Esophagus (tissue), 2 donors: Measurements from ENCODE around the gene ARHGAP26. TPM values are rescaled to one million over a fixed set of nuclear protein-coding genes. Genes with fewer than 3 reads are reported as not detected.
"Not testable (repeated sequence)": the region's sequence is repeated elsewhere in the genome, so short reads cannot be mapped to it uniquely, and the experiment has no call there.

Experiments
- H3K27ac ChIP-seq, 2 donors: one replicate each; pipeline ENCODE4 v1.5.1; 2013; ENCODE audit warnings: low read depth in 2 of 2, mild to moderate bottlenecking in 2 of 2, inconsistent platforms in 1 of 2, low read length in 1 of 2, moderate library complexity in 1 of 2
- H3K27me3 ChIP-seq, 2 donors: one replicate each; pipeline ENCODE4 v1.6.1; 2013; ENCODE audit warnings: low read length in 2 of 2, control low read depth in 1 of 2, mild to moderate bottlenecking in 1 of 2; ENCODE audit not compliant: insufficient read depth in 2 of 2, control insufficient read depth in 1 of 2
- H3K36me3 ChIP-seq, 2 donors: one replicate each; pipeline ENCODE4 v1.6.1; 2013; ENCODE audit warnings: low read length in 1 of 2; ENCODE audit not compliant: control insufficient read depth in 2 of 2, insufficient read depth in 2 of 2
- H3K4me1 ChIP-seq, 2 donors: one replicate each; pipeline ENCODE4 v1.6.1; 2013; ENCODE audit warnings: low read length in 1 of 2; ENCODE audit not compliant: control insufficient read depth in 2 of 2, insufficient read depth in 2 of 2
- H3K4me3 ChIP-seq, 2 donors: one replicate each; pipeline ENCODE4 v1.5.1; 2013; ENCODE audit warnings: low read length in 2 of 2, mild to moderate bottlenecking in 2 of 2, low read depth in 1 of 2, moderate library complexity in 1 of 2
- H3K9me3 ChIP-seq, 2 donors: one replicate each; pipeline ENCODE4 v1.6.1; 2013; ENCODE audit warnings: mild to moderate bottlenecking in 2 of 2, low read depth in 1 of 2, low read length in 1 of 2, moderate library complexity in 1 of 2; ENCODE audit not compliant: control insufficient read depth in 2 of 2, insufficient read depth in 1 of 2
- WGBS, 2 donors: extraction: QIAGEN DNeasy Blood & Tissue Kit; methylation state at CpG; one replicate each; pipeline ENCODE4 v1.1.7; 2013; 5-methylcytosine and 5-hydroxymethylcytosine counted together
- polyA plus RNA-seq, 2 donors: library from polyadenylated mRNA; stranded (reverse); fragments of 200-250 nt; gene quantifications; one replicate each; pipeline ENCODE4 v1.2.3, GENCODE V29; 2013
- donor health status: healthy with polysubstance abuse.
- donor health status: Bipolar disorder and iron deficiency.

Gene ARHGAP26
- polyA plus RNA-seq, 2 donors: 3.1 to 3.6 TPM

DNA sequence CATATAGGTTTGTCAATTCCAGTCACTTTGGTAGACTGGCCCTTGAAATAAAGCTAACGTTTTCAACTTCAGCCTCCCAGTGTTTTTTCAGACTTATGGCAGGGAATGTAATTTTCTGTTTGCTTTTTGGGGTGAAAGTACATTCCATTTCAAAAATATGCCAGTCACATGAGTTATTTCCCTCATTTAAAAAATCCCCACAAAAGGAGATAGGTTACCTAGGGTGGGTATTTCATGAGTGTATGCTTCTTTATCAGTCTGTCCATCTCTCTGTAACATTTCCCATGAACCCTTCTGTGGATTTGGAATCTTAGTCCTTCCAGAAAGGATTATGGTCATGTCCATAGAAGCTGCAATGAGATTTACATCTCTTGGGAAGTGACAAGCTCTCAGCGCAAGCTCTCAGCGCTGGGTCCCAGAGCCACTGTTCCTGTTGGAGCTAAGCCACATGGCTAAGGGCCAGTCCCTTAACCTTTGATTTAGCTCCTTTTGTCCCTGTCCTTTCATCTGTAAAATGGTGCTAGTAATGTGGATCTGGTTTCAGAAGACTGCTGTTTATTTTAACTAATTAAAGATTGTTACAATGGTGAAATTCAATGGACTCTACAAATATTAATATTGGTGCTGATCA is 338.4 kb downstream of the ARHGAP26 start:
- H3K36me3 ChIP-seq: no peaks in the 10 kb centered on the region
- no peaks in the 10 kb centered on the region for H3K9me3 ChIP-seq
- H3K27ac ChIP-seq: no peak overlapping the region
- no peaks in the 10 kb centered on the region for H3K27me3 ChIP-seq
- H3K4me3 ChIP-seq: no peak overlapping the region
- peaks cover 0 to 2% of the 10 kb centered on the region in 2 donors for H3K4me1 ChIP-seq
- WGBS, 2 donors: 41 to 58% methylated on average over 3 of the region's 3 CpGs

DNA sequence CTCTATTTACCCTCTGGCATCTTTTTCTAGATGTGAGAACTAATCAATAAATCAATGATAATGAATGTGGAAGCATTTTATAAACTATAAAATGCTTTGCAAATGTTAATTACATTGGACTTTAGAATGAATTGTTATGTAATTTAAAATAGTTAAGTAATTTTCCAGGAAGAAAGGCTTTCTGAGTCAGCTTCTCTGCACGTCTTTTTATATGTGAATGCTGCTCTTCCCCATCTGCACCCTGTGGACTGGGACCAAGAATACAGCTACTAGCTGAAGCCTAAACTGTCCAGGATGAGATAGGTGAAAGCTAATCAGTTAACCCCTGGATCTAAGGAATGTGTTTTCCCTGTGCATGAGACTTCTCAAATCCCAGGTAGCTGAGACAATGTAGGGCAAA is 340.4 kb downstream of the ARHGAP26 start:
- no peak overlapping the region for H3K4me3 ChIP-seq
- 21 to 40% methylated on average over 1 of the region's 1 CpG for WGBS, 2 donors

DNA sequence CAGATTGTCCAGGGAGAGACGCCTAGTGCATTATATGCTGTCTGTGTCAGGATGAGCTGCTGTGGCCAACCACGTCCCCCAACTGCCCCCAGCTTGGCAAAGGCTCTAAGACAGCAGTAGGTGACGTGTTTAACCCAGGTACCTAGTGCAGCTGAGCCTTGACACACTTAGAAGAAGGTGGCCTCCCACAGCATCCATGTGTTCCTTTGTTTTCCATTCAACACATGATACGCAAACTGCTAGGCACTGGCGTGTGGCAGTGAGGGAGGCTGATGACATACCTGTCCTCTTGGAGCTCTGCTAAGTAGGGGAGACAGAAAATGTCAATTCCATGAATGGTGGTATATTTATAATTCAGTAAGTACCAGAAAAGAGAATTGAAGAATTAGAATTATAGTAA is 341.6 kb downstream of the ARHGAP26 start:
- Histone ChIP-seq H3K36me3 (no peaks in the 10 kb centered on the region), H3K27me3 (no peaks in the 10 kb centered on the region), H3K4me3 (no peak overlapping the region), H3K4me1 (peaks cover 0 to 2% of the 10 kb centered on the region in 2 donors), H3K27ac (no peak overlapping the region), H3K9me3 (no peaks in the 10 kb centered on the region)
- 94 to 95% methylated on average over 5 of the region's 5 CpGs for WGBS, 2 donors

More for the DNA sequence above, 340.4 kb downstream of the ARHGAP26 start:
- peaks cover 0 to under 1% of the 10 kb centered on the region in 2 donors for H3K4me1 ChIP-seq
- no peaks in the 10 kb centered on the region for H3K27me3 ChIP-seq
- H3K9me3 ChIP-seq: no peaks in the 10 kb centered on the region
- H3K27ac ChIP-seq: no peak overlapping the region
- H3K36me3 ChIP-seq: no peaks in the 10 kb centered on the region

DNA sequence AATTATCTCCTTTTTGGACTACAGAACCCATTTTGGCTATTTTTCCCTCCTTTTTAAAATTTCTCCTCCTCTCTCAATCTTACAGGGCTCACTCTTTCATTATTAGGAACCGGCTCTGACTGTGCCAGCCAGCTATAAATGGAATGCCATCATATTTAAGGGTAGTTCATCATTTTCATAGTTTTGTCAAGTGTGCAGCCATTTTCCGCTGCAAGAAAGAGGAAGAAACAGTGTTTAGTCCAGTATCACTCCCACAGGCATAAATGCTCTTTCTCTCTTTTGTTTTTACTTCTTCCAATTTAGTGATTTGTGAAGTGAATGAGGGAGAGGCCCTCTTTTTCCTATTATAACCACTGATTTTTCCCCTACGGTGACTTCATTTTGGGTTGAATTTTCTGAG is 343.3 kb downstream of the ARHGAP26 start:
- Histone ChIP-seq H3K36me3 (no peaks in the 10 kb centered on the region), H3K4me1 (peaks cover 0 to 2% of the 10 kb centered on the region in 2 donors), H3K27me3 (no peaks in the 10 kb centered on the region), H3K4me3 (no peak overlapping the region), H3K27ac (no peak overlapping the region), H3K9me3 (no peaks in the 10 kb centered on the region)
- WGBS, 2 donors: 88 to 96% methylated on average over 3 of the region's 3 CpGs

DNA sequence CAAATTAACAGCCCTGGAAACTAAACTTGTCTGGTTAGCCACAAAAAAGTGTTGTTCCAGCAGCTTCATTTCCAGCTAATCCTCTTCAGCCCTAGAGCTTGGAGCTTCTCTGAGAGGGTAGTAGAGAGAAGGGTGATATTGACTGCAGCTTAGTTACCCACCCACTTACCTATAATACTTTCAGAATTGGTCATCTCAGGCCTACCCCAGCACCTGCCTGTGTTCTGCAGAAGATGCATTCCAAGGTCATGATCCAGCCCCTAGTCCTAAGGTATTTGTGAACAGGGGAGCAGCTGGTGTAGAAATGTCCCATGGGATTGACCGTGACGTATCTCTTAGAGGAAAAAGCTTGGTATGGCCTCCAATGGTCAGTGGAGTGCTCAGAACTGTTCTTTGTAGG is 344.3 kb downstream of the ARHGAP26 start:
- H3K9me3 ChIP-seq: no peaks in the 10 kb centered on the region
- no peaks in the 10 kb centered on the region for H3K27me3 ChIP-seq
- H3K4me1 ChIP-seq: peaks cover 0 to 2% of the 10 kb centered on the region in 2 donors
- WGBS, 2 donors: 46 to 59% methylated on average over 2 of the region's 2 CpGs
- no peak overlapping the region for H3K27ac ChIP-seq
- H3K4me3 ChIP-seq: no peak overlapping the region
- H3K36me3 ChIP-seq: no peaks in the 10 kb centered on the region

DNA sequence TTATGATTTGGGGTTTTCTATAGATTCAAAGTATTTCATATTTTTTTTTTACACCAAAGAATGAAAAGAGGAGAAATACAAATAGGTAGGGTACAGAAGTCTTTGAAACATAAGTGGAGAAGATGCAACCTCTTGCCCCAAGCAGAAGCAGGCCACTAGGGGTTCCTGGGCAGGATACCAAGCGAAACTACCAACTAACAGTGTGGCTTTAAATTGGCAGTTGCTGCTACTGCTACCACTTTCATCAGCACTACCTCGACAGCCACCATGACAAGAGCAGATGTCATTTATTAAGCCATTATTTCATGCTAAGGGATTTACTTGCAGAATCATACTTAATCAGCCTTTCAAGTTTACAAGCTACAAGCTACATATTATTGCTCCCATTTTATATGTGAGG is 345.2 kb downstream of the ARHGAP26 start:
- no peaks in the 10 kb centered on the region for H3K27me3 ChIP-seq
- H3K4me3 ChIP-seq: no peak overlapping the region
- no peaks in the 10 kb centered on the region for H3K9me3 ChIP-seq
- H3K4me1 ChIP-seq: peaks cover 0 to 2% of the 10 kb centered on the region in 2 donors
- no peaks in the 10 kb centered on the region for H3K36me3 ChIP-seq
- 87 to 89% methylated on average over 2 of the region's 2 CpGs for WGBS, 2 donors
- H3K27ac ChIP-seq: no peak overlapping the region

DNA sequence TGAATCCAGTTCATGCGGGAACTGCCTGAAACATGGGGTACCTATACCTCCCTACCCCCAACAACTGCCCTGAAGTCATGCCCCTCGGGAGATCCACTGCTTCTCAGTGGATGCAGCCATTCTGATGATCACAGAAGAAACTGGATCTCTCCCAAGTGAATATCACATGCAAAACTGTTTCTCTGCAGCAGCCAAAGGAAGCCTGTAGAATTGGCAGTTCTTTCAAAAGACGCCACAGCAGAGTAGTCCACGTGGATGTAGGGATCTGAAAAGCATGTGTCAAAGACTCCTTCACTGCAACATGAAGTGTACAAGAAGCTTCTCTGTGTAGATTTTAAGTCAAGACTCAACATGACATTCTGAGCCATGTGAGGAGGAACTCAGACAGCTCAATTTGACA is 346.6 kb downstream of the ARHGAP26 start:
- H3K27ac ChIP-seq: no peak overlapping the region
- 76 to 86% methylated on average over 4 of the region's 4 CpGs for WGBS, 2 donors

DNA sequence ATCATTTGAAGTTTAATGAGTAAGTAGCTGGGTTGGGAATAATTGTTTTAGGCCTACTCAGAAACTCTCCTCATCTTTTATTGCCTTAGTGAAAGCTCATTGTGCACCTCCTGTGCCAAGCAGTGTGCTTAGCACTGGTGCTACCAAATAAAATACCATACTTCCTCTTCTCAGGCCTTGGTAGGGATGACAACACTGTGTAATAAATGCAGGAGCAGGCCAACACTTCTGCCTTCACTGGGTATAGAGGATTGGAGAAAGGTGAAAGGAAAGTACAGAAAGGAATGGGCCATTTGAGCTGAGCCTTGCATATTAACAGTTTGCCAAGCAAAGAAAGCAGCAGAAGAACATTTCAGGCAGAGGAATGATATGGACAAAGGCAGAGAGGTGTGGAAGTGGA is 347.6 kb downstream of the ARHGAP26 start:
- H3K27me3 ChIP-seq: no peaks in the 10 kb centered on the region
- H3K27ac ChIP-seq: no peak overlapping the region

More for the DNA sequence above, 346.6 kb downstream of the ARHGAP26 start:
- Histone ChIP-seq H3K4me1 (peaks cover 0 to 2% of the 10 kb centered on the region in 2 donors), H3K27me3 (no peaks in the 10 kb centered on the region), H3K36me3 (no peaks in the 10 kb centered on the region), H3K4me3 (no peak overlapping the region), H3K9me3 (no peaks in the 10 kb centered on the region)

DNA sequence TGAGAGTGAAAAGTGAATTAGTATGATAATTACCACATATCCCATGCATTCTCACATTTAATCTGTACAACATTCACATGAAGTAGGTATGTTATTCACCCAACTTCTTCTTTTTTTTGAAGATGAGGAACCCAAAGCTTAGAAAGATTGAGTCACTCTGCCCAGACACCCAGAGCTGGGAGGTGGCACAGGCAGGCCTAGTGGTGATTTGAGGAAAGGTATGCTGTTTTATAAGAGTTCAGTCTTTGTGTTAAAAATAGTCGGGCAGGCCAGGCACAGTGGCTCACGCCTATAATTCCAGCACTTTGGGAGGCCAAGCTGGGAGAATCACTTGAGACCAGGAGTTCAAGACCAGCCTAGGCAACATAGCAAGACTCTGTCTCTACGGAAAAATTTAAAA is 348.0 kb downstream of the ARHGAP26 start:
- Histone ChIP-seq H3K4me3 (no peak overlapping the region), H3K27ac (no peak overlapping the region), H3K27me3 (no peaks in the 10 kb centered on the region), H3K36me3 (no peaks in the 10 kb centered on the region), H3K4me1 (peaks cover 0 to 2% of the 10 kb centered on the region in 2 donors), H3K9me3 (no peaks in the 10 kb centered on the region)
- 86 to 93% methylated on average over 3 of the region's 3 CpGs for WGBS, 2 donors

More for the DNA sequence above, 347.6 kb downstream of the ARHGAP26 start:
- no peaks in the 10 kb centered on the region for H3K9me3 ChIP-seq
- no peak overlapping the region for H3K4me3 ChIP-seq
- peaks cover 0 to 2% of the 10 kb centered on the region in 2 donors for H3K4me1 ChIP-seq
- H3K36me3 ChIP-seq: no peaks in the 10 kb centered on the region

DNA sequence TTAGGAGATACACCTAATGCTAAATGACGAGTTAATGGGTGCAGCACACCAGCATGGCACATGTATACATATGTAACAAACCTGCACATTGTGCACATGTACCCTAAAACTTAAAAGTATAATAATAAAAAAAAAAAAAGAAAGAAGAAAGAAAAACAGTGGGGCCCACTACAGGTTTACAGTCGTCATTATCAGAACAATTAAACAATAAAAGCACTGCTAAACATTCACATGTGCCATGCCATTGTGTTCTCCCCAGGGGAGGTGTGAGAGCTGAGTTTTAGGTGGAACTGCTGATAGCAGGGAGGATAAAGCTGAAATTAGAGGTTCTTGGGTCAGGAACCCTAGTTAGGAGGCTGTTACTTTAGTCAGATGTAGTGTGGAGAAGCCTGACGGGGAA is 348.6 kb downstream of the ARHGAP26 start:
- not testable (repeated sequence) for H3K27me3 ChIP-seq, H3K9me3 ChIP-seq, H3K27ac ChIP-seq, H3K4me1 ChIP-seq, H3K36me3 ChIP-seq, H3K4me3 ChIP-seq
- WGBS, 2 donors: 70 to 87% methylated on average over 3 of the region's 3 CpGs
